HL-60 (cell line): ENCODE measurements around the gene PTPRG.

Source experiments
- DNase-seq, 2 experiments: peaks; one replicate each; pipeline ENCODE4 v3.0.0-alpha.2; 2010 to 2020; ENCODE audit warnings: low read depth in 1 of 2, low spot score in 1 of 2
- H3K27ac ChIP-seq: fragments of 250-450 bp; sonication (Bioruptor Pico); replicated peaks from 2 replicates; pipeline ENCODE4 v1.5.1; 2020; ENCODE audit warnings: mild to moderate bottlenecking, moderate library complexity
- H3K27me3 ChIP-seq: fragments of 250-450 bp; sonication (Bioruptor Pico); 2 replicates; pipeline ENCODE4 v1.5.1; 2021; ENCODE audit warnings: mild to moderate bottlenecking, moderate library complexity; ENCODE audit not compliant: insufficient read depth, poor library complexity, severe bottlenecking
- H3K4me3 ChIP-seq: replicated peaks from 2 replicates; pipeline ENCODE4 v1.5.1; 2011; ENCODE audit warnings: mild to moderate bottlenecking, control low read depth, low read length; ENCODE audit not compliant: insufficient read depth
- CTCF ChIP-seq: IDR thresholded peaks from one replicate; pipeline ENCODE4 v1.5.1; 2011; ENCODE audit warnings: low read length, control low read depth, inconsistent platforms; ENCODE audit not compliant: insufficient read depth
- GABPA ChIP-seq: IDR thresholded peaks from 2 replicates; pipeline ENCODE4 v1.6.1; 2012; ENCODE audit warnings: low read depth
- POLR2AphosphoS5 ChIP-seq: IDR thresholded peaks from 2 replicates; pipeline ENCODE4 v1.6.1; 2012; ENCODE audit warnings: low read depth
- REST ChIP-seq: IDR thresholded peaks from 2 replicates; pipeline ENCODE4 v1.6.1; 2012; ENCODE audit warnings: low read depth; ENCODE audit not compliant: insufficient replicate concordance
- SPI1 ChIP-seq: IDR thresholded peaks from 2 replicates; pipeline ENCODE4 v1.6.1; 2012; ENCODE audit warnings: low read depth, mild to moderate bottlenecking, borderline replicate concordance

The PTPRG gene

GRCh38 chr3:61685755-61686154 is 124.4 kb downstream of the PTPRG start:
- Histone ChIP-seq H3K4me3 (no peak overlapping the region), H3K27ac (no peak overlapping the region), H3K27me3 (peaks cover 2% of the 10 kb centered on the region)
- DNase-seq: no peak
- no peak for TF ChIP-seq POLR2AphosphoS5
- no peak for TF ChIP-seq REST
- TF ChIP-seq CTCF: no peak
- TF ChIP-seq GABPA: no peak
- TF ChIP-seq SPI1: no peak

- no peak overlapping the region for H3K4me3 ChIP-seq
- DNase-seq: no peak
- H3K27me3 ChIP-seq: peaks cover 2% of the 10 kb centered on the region
- TF ChIP-seq POLR2AphosphoS5 (no peak), SPI1 (no peak), REST (no peak), CTCF (no peak), GABPA (no peak)
- H3K27ac ChIP-seq: no peak overlapping the region
These were observed 124.9 kb downstream of the PTPRG start for GRCh38 chr3:61686228-61686648.

- DNase-seq: no peak
- Histone ChIP-seq H3K27ac (no peak overlapping the region), H3K4me3 (no peak overlapping the region), H3K27me3 (peaks cover 2% of the 10 kb centered on the region)
- no peak for TF ChIP-seq REST
- no peak for TF ChIP-seq SPI1
- TF ChIP-seq CTCF: no peak
- no peak for TF ChIP-seq POLR2AphosphoS5
- no peak for TF ChIP-seq GABPA
These were observed 125.8 kb downstream of the PTPRG start for GRCh38 chr3:61687206-61687605.
